Fibroblast of skin of right quadriceps (primary cell): ENCODE data around the gene TBP.
"Not testable (repeated sequence)": the region's sequence is repeated elsewhere in the genome, so short reads cannot be mapped to it uniquely, and the experiment has no call there.

Source experiments
- DNase-seq: peaks from one replicate; pipeline ENCODE4 v3.0.0-alpha.2; 2013

The TBP gene

GRCh38 chr6:170536671-170537070 lies 17.5 kb upstream of the TBP start:
- DNase-seq: no peak

GRCh38 chr6:170537329-170537728 lies 16.8 kb upstream of the TBP start:
- DNase-seq: no peak

- DNase-seq: no peak
Measured at GRCh38 chr6:170542031-170542719, 12.0 kb upstream of the TBP start.

GRCh38 chr6:170545405-170545804 lies 8.8 kb upstream of the TBP start:
- DNase-seq: no peak

- peak; percentile 92 for DNase-seq
Measured at GRCh38 chr6:170552765-170553533, 1.2 kb upstream of the TBP start, which contains the start of gene PSMB1. TSS of gene PSMB1 (minus strand) at chr6:170553307. CDS start at chr6:170553242, 65 bp downstream.

DNA sequence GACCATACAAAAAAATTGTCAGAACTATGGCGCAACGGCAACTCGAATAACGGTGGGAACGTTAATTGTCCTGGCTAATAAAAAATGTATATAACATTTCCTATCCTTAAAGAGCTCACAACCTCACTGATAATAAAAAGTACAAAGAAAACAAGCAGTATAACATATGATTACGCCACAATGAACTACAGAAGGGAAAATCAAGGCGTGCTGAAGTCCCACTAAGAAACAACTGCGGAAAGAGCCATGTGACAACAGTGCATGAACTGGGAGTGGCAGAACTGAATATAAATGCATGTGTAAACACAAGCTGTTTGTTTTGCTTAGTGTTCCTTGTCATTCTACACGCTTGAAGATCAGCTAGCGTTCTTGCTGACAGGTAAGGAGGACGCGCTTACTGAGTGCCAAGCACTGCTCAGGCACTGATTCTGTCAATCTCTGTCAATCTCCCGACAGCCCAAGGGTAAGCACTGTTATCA lies 596 bp upstream of the TBP start:
- no peak for DNase-seq

DNA sequence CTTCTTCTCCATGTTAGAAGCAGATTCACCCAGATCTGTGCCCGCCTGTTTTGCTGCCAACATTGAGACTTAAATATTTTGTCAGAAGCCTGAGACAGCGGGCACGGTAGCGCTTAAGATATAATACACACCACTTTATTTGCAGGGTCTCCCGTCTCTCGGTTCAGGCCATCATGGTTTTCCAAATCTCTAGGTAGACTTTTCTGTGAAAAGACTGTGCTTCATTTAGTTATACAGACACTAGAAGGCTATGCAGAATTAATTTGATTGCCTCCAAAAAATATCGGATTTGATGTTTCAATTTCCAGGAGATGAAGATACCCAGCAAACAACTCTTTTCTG lies 598 bp downstream of the TBP start:
- DNase-seq: no peak

DNA sequence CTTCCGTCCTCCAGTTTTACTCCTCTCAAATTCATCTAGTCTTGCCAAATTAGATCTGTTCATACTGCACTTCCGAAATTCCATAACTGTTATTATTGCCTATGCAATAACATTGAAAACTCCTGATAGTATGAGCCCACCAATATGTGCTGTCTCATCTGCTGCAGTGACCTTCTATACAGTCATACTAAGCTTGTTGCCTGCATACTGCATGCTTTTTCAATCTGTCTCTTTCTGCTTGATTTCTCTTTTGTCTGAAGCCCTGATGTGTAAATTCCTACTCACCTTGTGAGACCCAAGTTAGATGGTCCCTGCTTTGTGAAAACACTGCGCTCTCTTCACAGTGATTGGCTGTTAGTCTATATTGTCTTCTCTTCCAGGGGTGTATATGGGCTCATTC lies 1.1 kb downstream of the TBP start:
- no peak for DNase-seq

DNA sequence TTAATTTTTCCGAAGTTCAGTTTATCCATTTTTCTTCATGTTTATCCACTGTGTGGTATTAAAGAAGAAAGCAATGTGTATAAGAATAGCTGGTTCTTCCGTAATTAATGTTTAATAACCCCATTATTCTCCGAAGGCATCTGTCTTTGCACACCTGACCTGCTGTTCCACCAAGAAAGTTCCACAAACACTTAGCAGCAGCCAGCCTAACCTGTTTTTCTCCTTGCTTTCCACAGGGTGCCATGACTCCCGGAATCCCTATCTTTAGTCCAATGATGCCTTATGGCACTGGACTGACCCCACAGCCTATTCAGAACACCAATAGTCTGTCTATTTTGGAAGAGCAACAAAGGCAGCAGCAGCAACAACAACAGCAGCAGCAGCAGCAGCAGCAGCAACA lies 7.4 kb downstream of the TBP start:
- DNase-seq: no peak

DNA sequence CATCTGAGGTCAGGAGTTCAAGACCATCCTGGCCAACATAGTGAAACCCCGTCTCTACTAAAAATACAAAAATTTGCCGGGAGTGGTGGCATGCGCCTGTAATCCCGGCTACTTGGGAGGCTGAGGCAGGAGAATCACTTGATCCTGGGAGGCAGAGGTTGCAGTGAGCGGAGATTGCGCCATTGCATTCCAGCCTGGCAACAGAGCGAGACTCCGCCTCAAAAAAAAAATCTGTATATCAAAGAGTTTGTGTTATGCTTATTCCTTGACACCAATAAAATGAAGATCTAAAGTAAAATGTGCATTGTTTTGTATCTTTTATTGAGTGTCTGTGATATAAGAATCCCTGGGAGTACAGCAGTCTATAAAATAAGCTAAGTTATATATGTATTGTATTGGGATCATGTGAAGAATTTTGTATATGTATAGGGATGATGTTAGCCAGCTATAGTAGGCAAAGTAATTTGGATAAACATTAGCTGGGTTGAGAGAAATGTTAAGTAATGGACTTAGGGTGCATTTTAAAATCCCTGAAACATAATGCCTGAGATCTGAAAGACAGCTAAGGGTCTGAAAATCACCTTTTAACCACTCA lies 10.9 kb downstream of the TBP start:
- DNase-seq: no peak

DNA sequence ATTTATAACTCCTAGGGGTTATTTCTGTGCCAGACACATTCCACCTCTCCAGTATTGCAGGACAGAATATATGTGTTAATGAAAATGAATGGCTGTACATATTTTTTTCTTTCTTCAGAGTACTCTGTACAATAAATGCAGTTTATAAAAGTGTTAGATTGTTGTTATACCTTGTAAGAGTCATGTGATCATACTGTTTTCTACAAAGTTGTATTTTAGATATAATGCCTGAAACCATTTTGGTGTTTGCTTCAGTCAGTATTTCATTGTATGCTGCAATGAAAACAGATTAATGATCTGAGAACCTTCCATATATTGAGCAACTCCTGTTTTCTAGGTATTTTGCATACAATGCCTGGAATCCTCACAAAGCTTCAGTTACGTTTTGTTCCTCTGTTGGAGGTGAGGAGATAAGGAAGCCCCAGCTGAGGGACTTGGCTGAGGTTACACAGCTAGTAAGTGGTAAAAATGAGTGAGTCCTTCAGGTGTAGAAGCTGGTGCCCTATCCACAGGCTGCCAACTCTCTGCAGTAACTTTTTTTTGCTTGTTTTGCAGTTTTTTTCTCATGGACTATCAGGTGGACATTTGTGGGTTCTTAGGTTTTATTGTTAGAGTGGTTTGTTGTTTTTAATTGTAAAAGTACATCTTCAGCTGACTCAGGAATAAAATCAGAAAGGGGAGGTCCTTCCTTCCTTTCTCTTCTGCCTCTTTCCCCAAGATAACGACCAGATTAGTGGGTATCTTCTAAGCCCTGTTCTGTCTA lies 18.7 kb downstream of the TBP start:
- no peak for DNase-seq

DNA sequence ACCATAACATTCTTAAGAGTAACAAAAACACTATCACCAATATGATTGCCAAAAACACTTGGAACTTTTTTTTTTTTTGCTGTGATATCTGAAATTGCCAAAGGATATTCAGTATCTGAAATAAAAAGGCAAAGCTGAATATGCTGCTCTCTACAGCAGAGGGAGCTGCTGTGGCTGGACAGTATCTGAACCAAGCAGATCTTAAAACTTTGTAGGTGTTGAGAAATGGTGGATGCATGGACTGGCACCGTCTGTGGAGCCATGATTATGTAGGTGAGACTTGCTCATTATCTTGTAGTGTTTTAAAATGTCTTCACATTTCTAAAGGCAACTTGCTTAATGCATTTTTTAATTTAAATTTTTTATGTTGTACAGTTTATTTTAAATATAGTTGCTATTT lies 21.1 kb downstream of the TBP start:
- DNase-seq: no peak

GRCh38 chr6:170578909-170579308 lies 24.7 kb downstream of the TBP start:
- no peak for DNase-seq

GRCh38 chr6:170583756-170584180 lies 29.6 kb downstream of the TBP start:
- DNase-seq: no peak

DNA sequence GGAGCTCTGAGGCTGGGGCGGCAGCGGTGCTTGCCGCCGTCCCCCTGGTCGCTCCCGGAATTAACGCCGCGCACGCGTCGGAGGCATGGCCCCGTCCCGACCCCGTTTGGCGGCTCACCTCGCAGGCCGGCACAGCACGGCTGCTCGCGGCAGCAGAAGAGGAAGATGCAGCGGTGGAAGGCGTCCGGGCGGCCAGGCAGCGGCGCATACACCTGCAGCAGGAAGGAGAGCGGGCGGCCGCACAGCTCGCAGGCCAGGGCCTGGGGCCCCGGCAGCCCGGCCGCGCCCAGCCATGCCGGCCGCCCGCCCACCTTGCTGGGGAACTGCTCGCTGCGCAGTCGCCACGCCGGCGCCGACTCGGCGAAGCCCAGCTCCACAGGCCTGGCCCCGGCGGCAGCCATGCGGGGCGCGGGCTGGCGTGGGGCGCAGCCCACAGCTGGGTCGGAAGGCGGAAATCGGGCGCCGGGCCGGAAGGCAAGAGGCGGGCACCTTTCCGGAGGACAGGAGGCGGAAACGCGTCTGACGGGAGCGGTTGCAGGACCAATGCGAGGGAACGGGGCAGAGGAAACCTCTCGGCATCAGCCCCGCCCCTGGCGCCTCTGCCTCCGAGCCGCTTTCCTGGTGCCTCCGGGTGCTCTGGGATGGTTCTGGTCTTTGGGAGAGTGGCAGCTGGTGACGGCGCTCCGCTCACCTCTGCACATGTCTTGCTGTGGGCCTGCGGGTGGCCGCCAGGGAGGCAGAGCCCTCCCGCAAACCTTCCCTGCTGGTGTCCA lies 30.2 kb downstream of the TBP start, which contains the start of gene PDCD2:
Gene PDCD2, minus strand, starts transcription at position 457 of the 773 bp plus-strand sequence. Its CDS starts 56 bp downstream, at position 401.
- peak; percentile 86 for DNase-seq

GRCh38 chr6:170584954-170585498 lies 30.9 kb downstream of the TBP start:
- DNase-seq: no peak

GRCh38 chr6:170590725-170591124 lies 36.6 kb downstream of the TBP start:
- DNase-seq: no peak

DNA sequence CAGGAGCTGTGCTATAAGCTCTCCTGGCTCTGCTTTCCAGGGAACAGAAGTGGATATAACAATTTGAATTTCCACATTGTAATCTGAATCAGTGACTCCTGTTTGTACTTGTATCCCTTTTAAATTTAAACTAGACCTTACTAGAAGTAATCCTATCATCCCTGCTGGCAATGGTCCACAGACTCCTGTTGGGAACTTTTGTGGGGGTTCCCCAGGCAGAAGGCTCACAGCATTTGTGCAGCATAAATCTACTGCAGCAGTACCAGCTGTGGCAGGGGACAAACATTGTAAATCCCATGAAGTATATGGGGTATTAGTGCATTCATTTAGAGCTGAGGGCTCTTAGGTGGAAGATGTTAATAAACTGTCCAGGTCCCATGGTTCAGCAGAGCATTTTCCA lies 42.3 kb downstream of the TBP start:
- DNase-seq: no peak

- no peak for DNase-seq
Measured at GRCh38 chr6:170597278-170597677, 43.1 kb downstream of the TBP start.

DNA sequence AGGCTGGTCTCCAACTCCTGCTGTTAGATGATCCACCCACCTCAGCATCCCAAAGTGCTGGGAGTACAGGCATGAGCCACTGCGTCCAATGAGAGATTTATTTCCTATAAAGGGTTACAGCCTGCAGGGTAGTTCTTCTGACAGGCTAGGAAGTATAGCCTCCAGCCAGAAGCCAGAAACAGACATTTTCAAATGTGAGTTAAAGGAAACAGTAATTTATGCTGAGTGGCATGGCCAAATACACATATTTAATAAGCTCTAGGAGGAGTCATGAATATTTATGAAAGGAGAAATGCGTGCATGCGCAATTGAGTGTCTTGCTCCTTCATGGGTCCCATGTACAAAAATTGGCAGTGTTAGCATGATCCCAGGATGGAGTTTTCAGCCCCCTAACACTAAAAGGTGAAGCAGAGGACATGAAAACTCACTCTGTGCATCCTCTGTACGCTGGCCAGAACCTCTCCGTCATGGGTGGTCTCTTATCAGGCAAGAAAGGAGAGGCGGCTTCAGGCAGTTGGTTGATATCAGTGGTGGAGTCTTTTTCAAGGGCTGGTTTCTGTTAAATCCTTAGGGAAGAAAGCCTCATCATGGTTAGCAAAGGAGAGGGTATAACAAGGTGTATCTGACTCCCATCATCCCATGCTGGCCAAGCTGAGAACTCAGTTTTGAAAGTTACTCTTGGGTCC lies 51.5 kb downstream of the TBP start:
- no peak for DNase-seq

DNA sequence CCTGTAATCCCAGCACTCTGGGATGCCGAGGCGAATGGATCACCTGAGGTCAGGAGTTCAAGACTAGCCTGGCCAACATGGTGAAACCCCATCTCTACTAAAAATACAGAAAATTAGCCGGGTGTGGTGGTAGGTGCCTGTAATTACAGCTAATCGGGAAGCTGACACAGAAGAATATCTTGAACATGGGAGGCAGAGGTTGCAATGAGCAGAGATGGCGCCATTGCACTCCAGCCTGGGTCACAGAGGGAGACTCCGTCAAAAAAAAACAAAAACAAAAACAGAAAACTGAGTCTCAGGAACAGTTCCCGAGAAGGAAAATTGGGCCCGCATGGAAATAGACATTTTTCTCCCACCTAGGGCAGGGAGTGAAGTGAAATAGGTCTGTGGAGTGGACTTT lies 55.1 kb downstream of the TBP start:
- DNase-seq: not testable (repeated sequence)
